EH (cell line): ENCODE data around the gene KBTBD8.
A peak's percentile ranks its signal among the peaks of the same experiment; 100 is the strongest.

Source experiments
- DNase-seq: peaks from one replicate; pipeline ENCODE4 v3.0.0-alpha.2; 2015; ENCODE audit warnings: low read depth

Gene KBTBD8

GRCh38 chr3:66998113-66998903, at the start of gene KBTBD8:
Gene KBTBD8, plus strand, starts transcription at chr3:66998307. Its CDS starts 49 bp downstream, at chr3:66998356.
- DNase-seq, result peak; percentile 99

GRCh38 chr3:66948838-66949237, 49.3 kb upstream of the KBTBD8 start:
- DNase-seq, result no peak

- no peak for DNase-seq
Observed at GRCh38 chr3:66949898-66950297, 48.2 kb upstream of the KBTBD8 start.

- DNase-seq, result no peak
Observed at GRCh38 chr3:66952357-66952756, 45.8 kb upstream of the KBTBD8 start.

GRCh38 chr3:66953934-66954445, 44.1 kb upstream of the KBTBD8 start:
- no peak for DNase-seq

- no peak for DNase-seq
Observed at GRCh38 chr3:66956742-66957141, 41.4 kb upstream of the KBTBD8 start.

- no peak for DNase-seq
Observed at GRCh38 chr3:66957367-66957766, 40.7 kb upstream of the KBTBD8 start.

- DNase-seq, result no peak
Observed at GRCh38 chr3:66958067-66958466, 40.0 kb upstream of the KBTBD8 start.

- no peak for DNase-seq
Observed at GRCh38 chr3:66962664-66963063, 35.4 kb upstream of the KBTBD8 start.

GRCh38 chr3:66971245-66971644, 26.9 kb upstream of the KBTBD8 start:
- DNase-seq, result no peak

GRCh38 chr3:66971891-66972551, 26.1 kb upstream of the KBTBD8 start:
- DNase-seq, result peak; percentile 77

- no peak for DNase-seq
Observed at GRCh38 chr3:66980791-66981190, 17.3 kb upstream of the KBTBD8 start.

GRCh38 chr3:66983101-66983500, 15.0 kb upstream of the KBTBD8 start:
- no peak for DNase-seq

GRCh38 chr3:66985336-66985920, 12.7 kb upstream of the KBTBD8 start:
- DNase-seq, result no peak

GRCh38 chr3:66986406-66986805, 11.7 kb upstream of the KBTBD8 start:
- no peak for DNase-seq

GRCh38 chr3:66989241-66989640, 8.9 kb upstream of the KBTBD8 start:
- no peak for DNase-seq

GRCh38 chr3:66989860-66990696, 8.0 kb upstream of the KBTBD8 start:
- DNase-seq, result peak; percentile 9

GRCh38 chr3:66991459-66991858, 6.6 kb upstream of the KBTBD8 start:
- peak; percentile 53 for DNase-seq

GRCh38 chr3:66993082-66993481, 5.0 kb upstream of the KBTBD8 start:
- DNase-seq, result no peak

GRCh38 chr3:66994588-66994987, 3.5 kb upstream of the KBTBD8 start:
- no peak for DNase-seq

- no peak for DNase-seq
Observed at GRCh38 chr3:66996696-66997095, 1.4 kb upstream of the KBTBD8 start.

- DNase-seq, result peak; percentile 74
Observed at GRCh38 chr3:66997560-66998112, 471 bp upstream of the KBTBD8 start.
